ENCODE measurements around the gene CFD. TPM values are rescaled to one million over a fixed set of nuclear protein-coding genes. Genes with fewer than 3 reads are reported as not detected.
A peak's percentile ranks its signal among the peaks of the same experiment; 100 is the strongest.

The CFD gene
- total and polyA plus RNA-seq, 2 experiments from 2014 or later = 0.90 to 4.7 TPM

DNA sequence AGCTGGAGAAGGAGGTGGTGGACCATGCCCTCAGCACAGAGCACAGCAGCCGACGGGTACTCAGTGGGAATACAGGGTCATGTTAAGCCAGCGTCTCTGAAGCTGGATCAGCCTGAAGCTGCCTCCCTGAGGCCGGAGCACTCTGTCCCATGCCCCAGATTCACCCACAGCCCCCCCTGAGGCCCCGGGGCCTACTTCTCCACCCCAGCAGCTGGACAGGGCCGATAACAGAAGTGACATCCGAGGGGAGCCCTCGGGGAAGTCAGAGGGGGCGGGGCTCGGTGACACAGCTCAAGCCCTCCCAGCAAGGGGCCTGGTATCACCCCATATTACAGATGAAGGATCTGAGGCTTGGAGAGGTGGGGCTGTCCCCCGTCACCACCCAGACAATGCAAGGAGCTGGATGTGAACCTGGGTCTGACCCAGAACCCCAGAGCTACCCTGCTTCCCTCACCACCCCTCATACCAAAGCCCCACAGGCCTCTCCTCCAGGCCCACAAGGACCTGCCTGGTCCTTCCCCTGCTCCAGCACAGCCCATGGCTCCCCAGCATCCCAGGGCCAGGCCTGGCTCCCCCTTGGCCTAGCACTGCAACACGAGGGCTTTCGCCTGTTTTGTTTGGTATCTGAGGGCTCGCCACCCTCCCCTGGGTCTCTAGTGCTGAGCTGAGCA lies 47.9 kb downstream of the CFD start (continued):
- no peak for TF ChIP-seq CREB1 (CRISPR knock-in tag; IDR thresholded peaks at IDR 0.05; ENCODE audit: low read depth)
- TF ChIP-seq, protein P1, sequence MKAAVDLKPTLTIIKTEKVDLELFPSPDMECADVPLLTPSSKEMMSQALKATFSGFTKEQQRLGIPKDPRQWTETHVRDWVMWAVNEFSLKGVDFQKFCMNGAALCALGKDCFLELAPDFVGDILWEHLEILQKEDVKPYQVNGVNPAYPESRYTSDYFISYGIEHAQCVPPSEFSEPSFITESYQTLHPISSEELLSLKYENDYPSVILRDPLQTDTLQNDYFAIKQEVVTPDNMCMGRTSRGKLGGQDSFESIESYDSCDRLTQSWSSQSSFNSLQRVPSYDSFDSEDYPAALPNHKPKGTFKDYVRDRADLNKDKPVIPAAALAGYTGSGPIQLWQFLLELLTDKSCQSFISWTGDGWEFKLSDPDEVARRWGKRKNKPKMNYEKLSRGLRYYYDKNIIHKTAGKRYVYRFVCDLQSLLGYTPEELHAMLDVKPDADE (IDR thresholded peaks at IDR 0.05) = no peak
- TF ChIP-seq, protein P2, sequence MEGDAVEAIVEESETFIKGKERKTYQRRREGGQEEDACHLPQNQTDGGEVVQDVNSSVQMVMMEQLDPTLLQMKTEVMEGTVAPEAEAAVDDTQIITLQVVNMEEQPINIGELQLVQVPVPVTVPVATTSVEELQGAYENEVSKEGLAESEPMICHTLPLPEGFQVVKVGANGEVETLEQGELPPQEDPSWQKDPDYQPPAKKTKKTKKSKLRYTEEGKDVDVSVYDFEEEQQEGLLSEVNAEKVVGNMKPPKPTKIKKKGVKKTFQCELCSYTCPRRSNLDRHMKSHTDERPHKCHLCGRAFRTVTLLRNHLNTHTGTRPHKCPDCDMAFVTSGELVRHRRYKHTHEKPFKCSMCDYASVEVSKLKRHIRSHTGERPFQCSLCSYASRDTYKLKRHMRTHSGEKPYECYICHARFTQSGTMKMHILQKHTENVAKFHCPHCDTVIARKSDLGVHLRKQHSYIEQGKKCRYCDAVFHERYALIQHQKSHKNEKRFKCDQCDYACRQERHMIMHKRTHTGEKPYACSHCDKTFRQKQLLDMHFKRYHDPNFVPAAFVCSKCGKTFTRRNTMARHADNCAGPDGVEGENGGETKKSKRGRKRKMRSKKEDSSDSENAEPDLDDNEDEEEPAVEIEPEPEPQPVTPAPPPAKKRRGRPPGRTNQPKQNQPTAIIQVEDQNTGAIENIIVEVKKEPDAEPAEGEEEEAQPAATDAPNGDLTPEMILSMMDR (conservative IDR thresholded peaks at IDR 0.05; ENCODE audit: low read depth in 2 of 2) = no peak
- TF ChIP-seq JUNB (IDR thresholded peaks at IDR 0.05; ENCODE audit: unreplicated experiment) = no peak
- no peak for TF ChIP-seq STAT1 (IDR thresholded peaks at IDR 0.05; ENCODE audit: unreplicated experiment)

GRCh38 chr19:911197-912033 lies 52.0 kb downstream of the CFD start:
- peak; percentile 71 for ATAC-seq
- Histone ChIP-seq H3K4me3 (peak overlapping the region; percentile 54), H3K27me3 (ENCODE audit: insufficient read depth) (peaks cover 29% of the 10 kb centered on the region), H3K36me3 (ENCODE audit: insufficient read depth) (no peaks in the 10 kb centered on the region), H2AFZ (no peak overlapping the region), H3K27ac (ENCODE audit: low read depth) (no peak overlapping the region), H3K4me1 (ENCODE audit: insufficient read depth) (peaks cover 5% of the 10 kb centered on the region; the same call in 1 of the 2 replicates), H3F3A (replicated peaks; ENCODE audit: low read depth) (peaks cover 18% of the 10 kb centered on the region), H3K4me2 (peak overlapping the region; percentile 68), H4K20me1 (replicated peaks; ENCODE audit: insufficient read depth) (peaks cover 39% of the 10 kb centered on the region), H3K9me2 (ENCODE audit: insufficient read depth) (no peaks in the 10 kb centered on the region), H3K79me2 (replicated peaks; ENCODE audit: insufficient read depth) (peaks cover 43% of the 10 kb centered on the region)
- H3K27ac Mint-ChIP-seq = no peak overlapping the region
- H3K4me1 Mint-ChIP-seq = 0 out of 3 replicates have a peak, but pooled peaks cover 2% of the 10 kb centered on the region
- H3K36me3 Mint-ChIP-seq (ENCODE audit: low read depth) = peaks cover 6% of the 10 kb centered on the region; the same call in 2 of the 3 replicates
- no peaks in the 10 kb centered on the region for H3K9me3 Mint-ChIP-seq
- H3K27me3 Mint-ChIP-seq (ENCODE audit: insufficient read depth, low read depth, poor library complexity) = peaks cover 29% of the 10 kb centered on the region
- DNase-seq (ENCODE audit: low spot score) = peak; percentile 81
- no peak for TF ChIP-seq JUNB (IDR thresholded peaks at IDR 0.05; ENCODE audit: unreplicated experiment)
- TF ChIP-seq, protein P2 (conservative IDR thresholded peaks at IDR 0.05; ENCODE audit: low read depth in 2 of 2) = 0 out of 4 replicates have a peak, but pooled peaks of 1 of the 2 experiments have one; percentile 4
- peak overlapping the region; percentile 65 for H3K4me3 Mint-ChIP-seq

Measured in GM23338 (cell line).